HG02798 (cell line): ENCODE measurements around the gene SEC14L5.

Experiments
- ATAC-seq: cut with Tn5 transposase; IDR thresholded peaks from one replicate; pipeline ENCODE4 v1.9.1; 2021; ENCODE audit warnings: mild to moderate bottlenecking; ENCODE audit not compliant: unreplicated experiment, poor library complexity

SEC14L5 gene

GRCh38 chr16:5062790-5063765, 104.9 kb downstream of the SEC14L5 start:
- ATAC-seq: no peak

GRCh38 chr16:5064915-5065314, 106.8 kb downstream of the SEC14L5 start:
- ATAC-seq: no peak

GRCh38 chr16:5065326-5065725, 107.2 kb downstream of the SEC14L5 start:
- no peak for ATAC-seq

GRCh38 chr16:5065813-5066212, 107.7 kb downstream of the SEC14L5 start, which contains the start of gene C16orf89:
C16orf89 (minus strand) TSS chr16:5065956; CDS start chr16:5065908, 48 bp downstream.
- no peak for ATAC-seq

- ATAC-seq: no peak
Measured at GRCh38 chr16:5066511-5066910, 108.4 kb downstream of the SEC14L5 start.
